ENCODE measurements around the gene LSM8. TPM values are rescaled to one million over a fixed set of nuclear protein-coding genes. Genes with fewer than 3 reads are reported as not detected.

The LSM8 gene
- total and polyA plus RNA-seq, 2 donors (not counting 3 experiments of a cell fraction or from before 2014, with no cell fraction given), result 26.8 to 34.1 TPM

DNA sequence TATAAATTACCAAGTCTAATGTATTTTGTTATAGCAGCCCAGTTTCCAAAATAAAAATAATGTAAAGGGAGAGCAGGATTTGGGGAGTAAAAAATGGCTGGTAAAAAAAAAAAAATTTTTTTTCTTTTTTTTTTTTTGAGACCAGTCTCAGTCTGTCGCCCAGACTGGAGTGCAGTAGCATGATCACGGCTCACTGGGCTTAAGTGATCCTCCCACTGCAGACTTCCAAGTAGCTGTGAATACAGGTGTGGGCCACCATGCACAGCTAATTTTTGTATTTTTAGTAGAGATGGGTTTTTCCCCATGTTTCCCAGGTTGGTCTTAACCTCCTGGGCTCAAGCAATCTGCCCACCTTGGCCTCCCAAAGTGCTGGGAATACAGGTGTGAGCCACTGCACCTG is 4.8 kb upstream of the LSM8 start:
- H4K20me1 ChIP-seq (replicated peaks; ENCODE audit: control insufficient read depth, extremely low read depth, insufficient read depth, low read length), result no peaks in the 10 kb centered on the region
- dilution Hi-C loops (cut with MboI; ENCODE audit: extremely low pct_ligation_motif_present, low sequenced_read_pairs) (no loop called here), intact Hi-C loops (cut with micrococcal nuclease) (no loop called here)
- H3K27ac ChIP-seq (ENCODE audit: insufficient read depth, low read depth, low read length), result no peak overlapping the region
- H3K9ac ChIP-seq (replicated peaks; ENCODE audit: extremely low read depth, insufficient read depth, low read length), result no peak overlapping the region
- peaks cover 4% of the 10 kb centered on the region for H3K4me1 ChIP-seq (ENCODE audit: control insufficient read depth, extremely low read depth, insufficient read depth, low read length)
- TF ChIP-seq FOS (IDR thresholded peaks at IDR 0.05; ENCODE audit: borderline replicate concordance, insufficient read depth, low read length), result no peak
- no peak for TF ChIP-seq POLR2AphosphoS5 (IDR thresholded peaks at IDR 0.05; ENCODE audit: insufficient read depth, low read depth, low read length)
- no peak overlapping the region for H3K4me3 ChIP-seq (replicated peaks in 1 of 3; ENCODE audit: insufficient read depth in 1 of 3, low read depth in 1 of 3, low read length in 3 of 3)
- DNase-seq (ENCODE audit: low read depth, low spot score), result no peak
- H3K9me1 ChIP-seq (replicated peaks; ENCODE audit: control insufficient read depth, extremely low read depth, insufficient read depth, low read length), result no peaks in the 10 kb centered on the region
- ChIA-PET POLR2A (no interaction called here), CTCF (interaction anchor here (0.9 kb wide), 1 partner anchor 20 kb away, joined by 3 read pairs; no protein-coding TSS in a partner anchor)
- no peaks in the 10 kb centered on the region for H3K9me3 ChIP-seq (replicated peaks; ENCODE audit: control insufficient read depth, insufficient read depth, low read length)
- BruUV-seq (replicated peaks), result no TSS peak
- no peak for FAIRE-seq
- no peak overlapping the region for H3K4me2 ChIP-seq (ENCODE audit: insufficient read depth, low read length)
- peaks cover 2 to 4% of the 10 kb centered on the region in 2 experiments for H3K27me3 ChIP-seq (ENCODE audit: control insufficient read depth in 2 of 2, insufficient read depth in 2 of 2, low read length in 2 of 2)
- no peak overlapping the region for H2AFZ ChIP-seq (ENCODE audit: low read depth, low read length)
- no peaks in the 10 kb centered on the region for H3K36me3 ChIP-seq (ENCODE audit: control insufficient read depth in 2 of 2, extremely low read depth in 1 of 2, insufficient read depth in 2 of 2, low read length in 2 of 2)
- no peaks in the 10 kb centered on the region for H3K79me2 ChIP-seq (ENCODE audit: control insufficient read depth, insufficient read depth, low read length)

DNA sequence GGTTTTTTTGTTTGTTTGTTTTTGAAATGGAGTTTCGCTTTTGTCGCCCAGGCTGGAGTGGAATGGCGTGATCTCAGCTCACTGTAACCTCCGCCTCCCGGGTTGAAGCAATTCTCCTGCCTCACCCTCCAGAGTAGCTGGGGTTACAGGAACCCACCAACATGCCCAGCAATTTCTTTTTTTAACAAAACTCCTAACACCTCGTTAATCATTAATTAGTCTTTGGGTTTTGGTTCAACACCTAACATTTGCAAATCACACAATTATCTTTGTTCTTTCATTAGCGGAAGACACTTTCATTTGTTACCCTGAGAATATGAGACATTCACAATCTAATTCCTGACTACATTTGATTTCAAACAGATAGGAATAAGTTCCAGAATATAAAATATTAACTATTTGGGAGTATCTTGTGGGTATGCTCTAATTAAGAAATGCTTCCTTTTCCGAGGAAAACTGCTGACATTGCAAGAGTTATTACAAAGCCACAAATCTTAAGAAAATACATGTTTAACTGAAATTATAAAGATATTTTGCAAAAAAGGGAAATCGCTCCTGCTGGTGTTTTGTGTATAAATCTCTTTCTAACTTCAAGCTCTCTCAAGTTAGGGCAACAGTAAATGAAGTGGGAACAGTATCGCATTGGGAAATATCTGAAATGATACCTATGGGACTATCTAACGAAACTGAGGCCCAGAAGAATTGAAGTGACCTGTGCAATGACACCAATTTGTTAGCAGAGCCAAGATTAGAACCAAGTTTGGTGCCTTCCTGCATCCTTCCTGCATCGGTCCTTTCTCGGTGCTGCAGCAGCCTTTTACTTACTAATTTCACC is 1.2 kb upstream of the LSM8 start:
- peaks cover 0 to 2% of the 10 kb centered on the region in 2 experiments for H3K36me3 ChIP-seq (ENCODE audit: control insufficient read depth in 2 of 2, extremely low read depth in 1 of 2, insufficient read depth in 2 of 2, low read length in 2 of 2)
- no TSS peak for BruUV-seq (replicated peaks)
- no peaks in the 10 kb centered on the region for H4K20me1 ChIP-seq (replicated peaks; ENCODE audit: control insufficient read depth, extremely low read depth, insufficient read depth, low read length)
- peak overlapping the region; percentile 85 for H3K4me2 ChIP-seq (ENCODE audit: insufficient read depth, low read length)
- H3K9me1 ChIP-seq (replicated peaks; ENCODE audit: control insufficient read depth, extremely low read depth, insufficient read depth, low read length), result peaks cover 3% of the 10 kb centered on the region
- DNase-seq (ENCODE audit: low read depth, low spot score), result no peak
- TF ChIP-seq POLR2AphosphoS5 (IDR thresholded peaks at IDR 0.05; ENCODE audit: insufficient read depth, low read depth, low read length) (no peak), POLR2A (IDR thresholded peaks at IDR 0.05; ENCODE audit: low read depth, low read length) (peak; percentile 8)
- no peaks in the 10 kb centered on the region for H3K9me3 ChIP-seq (replicated peaks; ENCODE audit: control insufficient read depth, insufficient read depth, low read length)
- no peak for FAIRE-seq
- ChIA-PET POLR2A (no interaction called here), CTCF (no interaction called here)
- no peaks in the 10 kb centered on the region for H3K27me3 ChIP-seq (ENCODE audit: control insufficient read depth in 2 of 2, insufficient read depth in 2 of 2, low read length in 2 of 2)
- dilution Hi-C loops (cut with MboI; ENCODE audit: extremely low pct_ligation_motif_present, low sequenced_read_pairs), result no loop called here
- peak overlapping the region; percentile 88 for H3K27ac ChIP-seq (ENCODE audit: insufficient read depth, low read depth, low read length)
- peaks cover 18% of the 10 kb centered on the region for H3K4me1 ChIP-seq (ENCODE audit: control insufficient read depth, extremely low read depth, insufficient read depth, low read length)
- H3K4me3 ChIP-seq (replicated peaks in 1 of 3; ENCODE audit: insufficient read depth in 1 of 3, low read depth in 1 of 3, low read length in 3 of 3), result peak overlapping the region; percentile 69 to 97 (median 89)
- H3K79me2 ChIP-seq (ENCODE audit: control insufficient read depth, insufficient read depth, low read length), result peaks cover 27% of the 10 kb centered on the region
- intact Hi-C loops (cut with micrococcal nuclease), result loop anchor here (5.0 kb wide), 2 partner anchors 201 to 581 kb away; no protein-coding TSS in a partner anchor
- H2AFZ ChIP-seq (ENCODE audit: low read depth, low read length), result peak overlapping the region; percentile 77
- H3K9ac ChIP-seq (replicated peaks; ENCODE audit: extremely low read depth, insufficient read depth, low read length), result peak overlapping the region; percentile 98
